OCI-LY3 (cell line): Measurements from ENCODE around the gene LMTK2.

Experiments
- EZH2phosphoT487 ChIP-seq: fragments of 200-600 bp; shearing (Covaris generic); IDR thresholded peaks from 2 replicates; pipeline ENCODE4 v1.6.1; 2018; ENCODE audit warnings: antibody characterized with exemption, mixed run types, low read depth
- TF ChIP-seq, protein P1 (sequence below): fragments of 200-600, 300-600 bp; sonication (generic); IDR thresholded peaks from 2 replicates; pipeline ENCODE4 v1.5.1; 2014; ENCODE audit warnings: antibody characterized with exemption, low read length, low read depth

DNA sequence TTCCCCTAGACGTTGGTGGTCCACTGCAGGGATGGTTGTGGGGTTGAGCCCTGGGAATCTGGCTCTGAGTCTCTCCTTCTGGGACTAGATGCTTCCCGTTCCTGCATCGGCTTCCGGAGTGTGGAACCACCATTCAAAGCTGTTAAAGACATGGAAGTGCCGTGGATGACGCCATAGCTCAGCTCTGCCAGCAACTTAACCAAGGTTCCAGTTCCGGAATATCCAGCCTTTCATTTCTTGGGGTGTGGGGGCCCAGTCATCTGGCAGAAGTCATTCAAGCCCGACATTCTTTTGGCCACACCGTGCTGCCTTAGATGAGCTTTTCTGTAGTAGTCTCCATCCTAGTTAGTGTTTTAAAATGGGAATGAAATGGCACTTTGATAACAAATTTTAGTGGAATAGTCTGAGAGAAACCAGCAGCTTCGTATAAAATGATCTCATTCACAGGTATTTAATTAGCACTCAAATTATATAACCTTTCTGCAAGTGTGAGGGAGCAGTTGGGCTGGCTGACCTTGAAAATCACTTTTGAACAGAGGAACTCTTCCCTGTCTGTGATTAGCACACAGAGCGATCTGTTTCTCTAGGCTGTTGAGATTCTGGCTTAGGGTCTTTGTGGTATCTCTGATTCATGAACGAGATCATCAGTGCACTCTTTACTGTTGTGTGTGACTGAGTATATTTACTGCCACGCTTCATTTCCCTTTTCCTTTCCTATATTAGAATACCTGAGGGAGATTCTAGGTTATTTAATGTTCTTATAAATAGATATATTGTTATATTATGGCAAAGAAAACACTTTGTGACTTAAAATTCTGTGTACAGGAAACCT lies 19.9 kb downstream of the LMTK2 start:
- TF ChIP-seq, protein P1, sequence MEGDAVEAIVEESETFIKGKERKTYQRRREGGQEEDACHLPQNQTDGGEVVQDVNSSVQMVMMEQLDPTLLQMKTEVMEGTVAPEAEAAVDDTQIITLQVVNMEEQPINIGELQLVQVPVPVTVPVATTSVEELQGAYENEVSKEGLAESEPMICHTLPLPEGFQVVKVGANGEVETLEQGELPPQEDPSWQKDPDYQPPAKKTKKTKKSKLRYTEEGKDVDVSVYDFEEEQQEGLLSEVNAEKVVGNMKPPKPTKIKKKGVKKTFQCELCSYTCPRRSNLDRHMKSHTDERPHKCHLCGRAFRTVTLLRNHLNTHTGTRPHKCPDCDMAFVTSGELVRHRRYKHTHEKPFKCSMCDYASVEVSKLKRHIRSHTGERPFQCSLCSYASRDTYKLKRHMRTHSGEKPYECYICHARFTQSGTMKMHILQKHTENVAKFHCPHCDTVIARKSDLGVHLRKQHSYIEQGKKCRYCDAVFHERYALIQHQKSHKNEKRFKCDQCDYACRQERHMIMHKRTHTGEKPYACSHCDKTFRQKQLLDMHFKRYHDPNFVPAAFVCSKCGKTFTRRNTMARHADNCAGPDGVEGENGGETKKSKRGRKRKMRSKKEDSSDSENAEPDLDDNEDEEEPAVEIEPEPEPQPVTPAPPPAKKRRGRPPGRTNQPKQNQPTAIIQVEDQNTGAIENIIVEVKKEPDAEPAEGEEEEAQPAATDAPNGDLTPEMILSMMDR = no peak
- no peak for TF ChIP-seq EZH2phosphoT487
